ENCODE data around the gene PHACTR2.

- TF ChIP-seq CTCF (IDR thresholded peaks at IDR 0.05) (no peak), POLR2AphosphoS5 (IDR thresholded peaks at IDR 0.05) (no peak)
Observed at GRCh38 chr6:143688681-143689080, 10.9 kb downstream of the PHACTR2 start.

Data from esophagus muscularis mucosa (tissue), 3 donors.